Dedifferentiated amniotic fluid mesenchymal stem cell (primary cell): ENCODE results near the gene GSN.
"Not testable (repeated sequence)": the region's sequence is repeated elsewhere in the genome, so short reads cannot be mapped to it uniquely, and the experiment has no call there.

Experiments used
- DNase-seq: peaks from one replicate; pipeline ENCODE4 v3.0.0-alpha.2; 2016; ENCODE audit errors: extremely low spot score

GSN gene

DNA sequence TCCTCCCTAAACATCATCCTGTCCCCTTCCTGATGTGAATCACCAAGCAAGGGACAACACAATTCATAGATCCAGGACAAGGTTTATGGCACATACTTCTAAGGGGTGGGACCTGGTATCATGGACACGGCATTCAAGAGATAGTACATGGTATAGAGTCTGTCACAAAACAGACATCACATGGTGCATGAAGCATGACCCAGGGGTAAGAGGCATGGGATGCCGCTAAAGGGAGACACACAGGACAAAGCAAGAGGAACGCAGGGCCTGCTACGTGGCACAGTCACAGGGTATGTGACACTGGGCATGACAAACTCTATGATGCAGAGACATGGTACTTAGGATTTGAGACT, 20.7 kb downstream of the GSN start:
- DNase-seq, result no peak

DNA sequence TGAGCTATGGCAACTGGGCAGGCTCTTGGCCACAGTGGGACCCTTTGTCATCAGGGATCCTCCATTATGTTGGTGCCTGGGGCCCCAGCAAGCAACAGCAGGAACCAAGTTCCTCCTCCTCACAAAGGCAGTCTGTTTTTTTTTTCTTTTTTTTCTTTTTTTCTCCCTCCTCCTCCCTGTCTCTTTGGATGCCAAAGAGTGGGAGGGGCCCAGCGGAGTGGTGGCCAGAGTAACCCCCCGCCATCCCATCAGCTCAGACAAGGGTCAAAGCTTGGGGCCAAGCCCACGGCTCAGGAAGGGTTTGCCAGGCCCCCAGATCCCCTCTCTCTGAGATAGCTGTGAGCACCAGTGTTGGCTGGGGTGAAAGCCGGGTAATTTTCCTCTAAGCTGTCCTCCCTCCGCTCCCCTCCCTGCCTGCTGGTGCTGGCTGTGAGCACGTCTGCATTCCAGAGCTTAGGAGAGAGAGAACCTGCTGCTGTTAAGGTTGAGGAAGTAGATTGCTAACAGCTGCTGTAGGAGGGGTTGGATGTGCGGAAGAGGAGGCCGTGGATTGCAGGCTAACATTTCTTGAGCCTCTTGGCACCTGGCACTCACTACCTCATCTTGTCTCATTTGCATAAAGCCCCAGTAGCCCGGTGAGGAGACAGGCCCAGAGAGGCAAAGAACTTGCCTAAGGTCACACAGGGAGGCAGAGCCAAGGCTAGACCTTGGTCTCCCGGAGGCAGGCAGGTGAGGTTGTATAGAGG, 21.2 kb downstream of the GSN start:
- peak; percentile 76 for DNase-seq

DNA sequence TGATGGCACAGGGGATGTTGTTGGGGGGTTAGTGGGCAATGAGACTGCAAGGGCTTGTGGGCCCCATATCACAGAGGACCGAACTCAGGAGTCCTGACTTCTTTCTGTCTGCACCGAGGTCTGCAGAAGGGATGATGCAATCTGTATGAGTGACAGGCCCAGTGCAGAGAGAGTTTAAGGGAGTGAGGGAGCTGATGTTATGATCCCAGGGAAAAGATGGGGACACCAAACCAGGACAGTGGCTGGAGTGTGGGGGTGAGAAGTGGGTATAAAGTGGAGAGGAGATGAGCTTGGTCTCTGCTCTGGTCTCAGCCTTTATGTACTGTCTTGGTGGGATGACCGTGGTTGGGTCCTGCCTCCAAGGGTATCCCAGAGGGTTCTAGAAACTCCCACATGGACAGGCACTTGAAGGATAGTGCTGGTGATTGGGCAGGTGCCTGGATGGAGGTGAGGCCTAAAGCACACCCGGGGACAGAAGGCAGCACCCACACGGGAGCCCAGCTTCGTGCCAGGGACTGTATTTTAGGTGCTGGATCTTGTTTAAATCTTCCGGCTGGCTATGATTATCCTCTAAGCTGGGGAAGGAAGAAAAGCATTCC, 21.9 kb downstream of the GSN start:
- DNase-seq, result no peak

DNA sequence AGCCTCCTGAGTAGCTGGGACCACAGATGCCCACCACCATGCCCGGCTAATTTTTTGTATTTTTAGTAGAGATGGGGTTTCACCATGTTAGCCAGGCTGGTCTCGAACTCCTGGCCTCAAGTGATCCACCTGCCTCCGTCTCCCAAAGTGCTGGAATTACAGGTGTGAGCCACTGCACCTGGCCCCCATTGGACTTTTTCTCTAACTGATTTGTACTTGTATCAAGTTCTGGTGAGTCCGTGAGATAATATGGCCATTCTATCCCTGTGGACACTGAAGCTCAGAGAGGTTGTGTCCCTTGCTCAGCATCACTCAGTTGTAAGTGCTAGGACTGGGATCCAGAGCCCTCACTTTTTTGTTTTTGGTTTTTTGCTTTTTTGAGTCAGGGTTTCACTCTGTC, 23.6 kb downstream of the GSN start:
- DNase-seq, result not testable (repeated sequence)

DNA sequence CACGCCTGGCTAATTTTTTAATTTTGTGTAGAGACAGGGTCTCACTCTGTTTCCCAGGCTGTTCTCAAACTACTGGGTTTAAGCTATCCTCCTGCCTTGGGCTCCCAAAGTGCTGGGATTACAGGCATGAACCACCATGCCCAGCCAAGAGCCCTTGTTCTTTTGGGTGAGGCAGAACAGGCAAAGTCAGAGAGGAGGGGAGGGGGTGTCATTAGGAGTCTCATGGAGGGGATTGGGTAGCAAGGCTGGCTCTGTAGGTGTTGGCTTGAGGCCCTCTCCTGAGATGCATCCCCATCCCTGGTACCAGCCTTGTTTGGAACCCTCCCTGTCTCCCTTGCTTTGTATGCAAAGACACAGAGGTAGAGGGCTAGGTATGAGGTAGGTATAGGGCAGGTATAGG, 24.1 kb downstream of the GSN start:
- DNase-seq, result no peak

DNA sequence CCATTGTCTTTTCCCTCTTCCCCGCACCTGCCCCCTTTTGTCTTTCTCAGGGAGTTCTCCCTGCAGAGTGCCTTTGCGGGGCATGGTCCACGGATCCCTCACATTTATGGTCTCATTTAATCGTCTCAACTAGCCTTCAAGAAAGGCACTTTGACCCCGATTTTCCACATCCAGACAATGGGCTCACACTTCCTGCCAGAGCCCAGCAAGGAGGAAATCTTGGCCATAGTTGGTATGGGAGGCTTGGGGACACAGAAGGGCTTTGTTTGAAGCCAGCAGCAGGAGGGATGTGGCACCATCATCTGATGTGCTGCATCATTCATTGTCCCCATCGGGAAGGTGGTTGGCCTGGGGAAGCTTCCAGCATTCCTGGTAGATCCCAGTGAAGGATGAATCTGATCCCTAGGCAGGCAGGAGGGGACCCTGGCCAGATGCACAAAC, 24.9 kb downstream of the GSN start:
- no peak for DNase-seq

DNA sequence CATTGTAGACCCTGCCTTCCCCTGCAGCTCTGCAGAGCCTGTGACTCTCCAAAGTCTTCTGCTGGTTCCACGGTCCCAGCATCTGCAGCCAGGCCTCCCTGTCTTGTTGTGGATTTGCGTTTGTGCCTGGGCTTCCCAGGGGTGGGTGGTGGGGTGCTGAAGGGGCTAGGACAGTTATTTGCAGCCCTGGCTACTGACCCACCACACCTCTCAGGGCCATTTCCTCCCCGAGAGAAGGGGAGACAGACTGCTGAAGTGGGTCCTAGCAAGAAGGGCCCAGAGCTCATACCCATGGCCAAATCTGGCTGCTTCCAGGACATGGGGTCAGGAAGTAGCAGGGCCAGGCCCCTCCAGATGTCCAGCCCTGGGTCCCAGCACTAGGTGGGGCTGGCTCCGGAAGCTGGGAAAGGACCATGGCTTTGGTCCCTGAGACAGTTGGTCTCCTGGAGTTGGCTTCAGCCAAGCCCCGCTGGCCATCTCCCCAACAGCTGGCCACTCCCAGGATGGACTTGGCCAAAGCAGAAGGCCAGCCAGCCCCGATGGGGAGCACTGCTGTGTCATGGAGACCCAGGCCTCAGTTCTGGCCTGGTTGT, 26.3 kb downstream of the GSN start:
- no peak for DNase-seq

DNA sequence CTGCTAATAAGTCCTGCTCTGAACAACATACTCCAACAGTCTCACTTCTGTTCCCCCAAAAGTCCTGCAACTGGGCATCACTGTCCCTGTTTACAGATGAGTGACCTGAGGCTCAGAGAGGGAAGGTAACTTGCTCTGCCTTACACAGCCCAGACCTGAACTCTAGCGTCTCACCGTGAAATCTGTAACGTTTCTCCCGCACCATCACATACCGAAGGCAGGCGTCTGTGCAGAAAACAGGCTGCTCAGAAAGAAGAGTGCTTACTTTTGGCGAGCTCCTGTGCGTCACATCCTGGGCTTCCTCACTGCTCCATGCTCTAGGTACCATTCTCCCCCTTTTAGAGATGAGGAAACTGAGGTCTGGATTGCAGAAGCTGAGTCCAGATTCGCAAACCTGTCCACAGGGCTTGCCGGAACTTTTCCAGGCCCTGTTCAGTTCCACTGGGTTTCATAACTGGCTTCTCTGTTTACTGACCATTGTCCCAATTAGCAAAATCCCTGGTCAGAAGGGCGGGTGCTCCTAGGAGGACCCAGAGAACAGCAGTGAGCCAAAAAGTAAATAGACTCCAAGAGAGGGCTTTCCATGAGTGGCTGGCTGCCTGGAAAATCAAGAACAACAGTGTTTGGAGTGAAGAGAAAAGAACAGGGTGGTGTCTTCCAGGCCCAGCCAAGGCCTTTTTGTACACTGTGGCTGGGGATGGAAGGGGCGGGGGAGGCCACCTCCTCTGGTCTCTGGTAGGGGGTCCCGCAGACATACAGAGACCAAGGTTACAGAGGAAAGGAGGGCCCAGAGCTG, 27.1 kb downstream of the GSN start:
- no peak for DNase-seq

DNA sequence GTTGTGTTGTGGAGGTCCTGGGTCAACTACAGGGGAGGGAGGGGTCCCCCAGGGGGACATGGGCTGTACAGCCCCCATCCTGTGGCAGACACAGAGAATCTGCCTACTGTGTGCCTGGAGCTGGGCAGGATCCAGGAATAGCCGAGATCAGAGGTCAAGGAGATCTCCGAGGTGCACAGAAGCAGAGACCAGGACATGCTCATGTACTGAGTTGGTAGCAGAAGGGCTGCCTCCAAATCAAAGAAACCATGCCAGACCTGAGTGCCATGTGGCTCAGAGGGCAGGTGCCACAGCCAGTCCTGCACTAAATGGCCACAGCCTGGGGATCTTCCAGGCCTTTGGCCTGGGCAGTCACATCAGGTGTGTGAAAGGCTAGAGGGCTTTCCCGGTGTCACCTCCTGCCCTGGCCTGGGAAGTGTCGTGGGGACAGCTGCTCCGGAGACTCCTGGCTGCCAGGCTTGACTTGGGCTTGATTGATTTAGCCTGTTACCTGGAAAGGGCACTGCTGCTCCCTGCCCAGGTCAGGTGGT, 27.8 kb downstream of the GSN start:
- DNase-seq, result no peak

DNA sequence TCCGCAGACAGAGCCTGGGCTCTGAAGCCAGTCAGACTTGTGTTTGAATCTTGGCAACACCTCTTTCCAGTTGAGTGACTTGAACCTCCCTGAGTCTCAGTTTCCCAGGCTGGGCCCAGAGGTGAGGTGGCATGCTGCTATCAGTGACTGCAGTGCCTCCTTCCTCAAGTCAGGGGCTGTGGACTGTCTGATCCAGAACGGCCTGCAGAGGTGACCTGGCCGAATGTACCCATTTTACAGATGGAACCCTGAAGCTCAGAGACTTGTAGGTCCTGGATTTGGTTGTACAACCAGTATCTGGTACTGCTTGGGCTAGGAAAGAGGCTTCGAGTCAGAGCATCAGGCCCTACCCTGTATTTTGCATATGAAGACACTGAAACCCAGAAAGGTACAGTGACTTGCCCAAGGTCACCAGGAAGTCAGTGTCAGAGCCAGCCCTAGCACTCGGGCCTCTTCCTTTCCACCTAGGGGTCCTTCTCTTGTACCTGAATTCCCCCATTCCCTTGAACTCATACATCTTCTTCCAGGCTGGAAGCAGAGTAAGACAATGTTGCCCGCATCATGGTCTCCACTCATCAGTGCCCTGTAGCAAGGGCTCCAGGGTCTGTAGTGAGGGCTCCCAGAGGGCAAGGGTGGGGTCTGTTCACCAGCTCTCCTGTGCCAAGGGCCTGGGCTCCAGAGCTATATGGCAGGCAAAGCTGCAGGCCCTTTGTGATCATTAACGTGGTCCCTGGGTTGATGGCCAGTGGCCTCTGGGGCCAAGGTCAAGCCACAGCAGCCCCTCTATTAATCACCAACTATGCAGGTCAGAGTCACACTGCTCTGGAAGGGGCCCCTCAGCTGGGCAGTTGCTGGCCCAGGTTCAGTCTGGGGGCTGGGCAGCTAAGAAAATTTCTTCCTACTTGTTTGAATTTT, 28.5 kb downstream of the GSN start:
- no peak for DNase-seq

DNA sequence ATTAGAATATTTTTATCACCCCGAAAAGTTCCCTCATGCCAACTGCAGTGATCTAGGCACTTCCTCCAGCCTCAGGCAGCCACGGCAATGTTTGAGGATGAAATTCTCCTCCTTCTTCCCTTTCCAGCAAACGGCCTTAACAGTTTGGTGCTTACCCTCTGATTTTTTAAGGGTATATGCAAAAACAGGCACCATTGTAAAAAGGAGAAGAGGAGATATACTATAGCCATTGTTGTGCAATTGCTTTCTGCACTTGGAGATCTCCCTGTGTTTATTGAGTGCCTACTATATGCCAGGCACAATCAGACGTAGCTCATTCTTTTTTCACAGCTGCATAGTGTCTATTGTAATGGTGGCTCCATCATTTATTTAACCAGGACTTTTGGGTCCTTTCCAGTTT, 29.4 kb downstream of the GSN start:
- DNase-seq, result no peak

DNA sequence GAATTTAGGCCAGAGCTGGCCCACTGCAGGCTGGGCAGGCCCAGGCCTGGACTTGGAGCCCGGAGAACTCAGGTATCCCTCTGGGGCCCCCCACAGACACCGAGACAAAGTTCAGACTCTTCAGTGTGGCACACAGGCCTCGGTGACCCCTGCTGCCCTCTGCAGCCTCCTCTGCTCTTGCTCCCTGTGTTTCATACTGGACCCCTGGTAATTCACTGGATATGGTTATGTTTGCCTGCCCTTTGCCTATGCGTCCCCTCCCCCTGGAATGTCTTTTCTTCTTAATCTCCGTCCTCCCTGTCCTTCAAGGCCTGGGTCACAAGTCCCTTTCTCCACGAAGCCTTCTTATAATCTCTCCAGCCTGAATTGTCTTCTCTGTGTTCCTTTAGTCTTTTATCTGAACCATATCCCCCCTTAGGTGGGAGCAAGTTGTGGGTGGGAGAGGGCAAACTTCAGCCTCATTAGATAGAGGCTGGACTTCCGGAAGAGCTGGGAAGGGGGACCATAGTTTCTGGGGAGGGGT, 30.1 kb downstream of the GSN start:
- DNase-seq, result no peak

DNA sequence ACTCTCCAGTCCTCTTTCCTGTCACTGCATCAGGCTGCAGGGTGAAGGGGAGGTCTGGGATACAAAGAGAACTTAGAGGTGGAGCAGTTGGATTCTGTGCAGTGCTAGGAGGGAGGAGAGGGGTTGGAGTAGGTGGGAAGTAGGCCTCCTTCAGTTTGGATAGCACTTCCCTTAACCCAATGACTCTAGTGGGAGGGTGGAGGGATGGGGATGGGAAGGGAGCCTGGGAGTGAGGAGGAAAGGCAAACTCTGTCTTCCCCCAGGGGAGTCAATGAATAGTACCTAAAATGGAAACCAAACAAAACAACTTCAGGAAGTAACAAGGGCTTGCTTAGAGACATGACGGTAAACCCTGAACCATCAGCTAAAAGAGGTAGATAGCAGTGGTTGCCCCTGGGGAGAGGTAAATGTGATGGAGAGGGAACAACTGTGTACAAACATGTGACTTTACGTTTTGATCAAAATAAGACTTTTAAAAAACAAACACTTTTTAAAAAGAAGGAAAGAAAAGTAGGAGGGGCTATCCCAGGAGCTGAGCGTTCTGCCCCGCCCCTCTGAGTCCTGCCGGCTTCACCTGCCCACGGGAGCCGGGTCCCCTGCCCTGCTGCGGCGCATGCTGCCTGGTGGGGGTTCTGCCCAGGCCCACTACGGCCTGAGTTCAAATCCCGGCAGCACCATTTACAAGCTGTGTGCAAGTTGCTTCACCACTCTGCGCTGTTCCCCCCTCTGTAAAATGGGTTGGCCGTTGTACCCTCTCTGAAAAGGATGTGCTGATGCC, 30.9 kb downstream of the GSN start:
- no peak for DNase-seq

DNA sequence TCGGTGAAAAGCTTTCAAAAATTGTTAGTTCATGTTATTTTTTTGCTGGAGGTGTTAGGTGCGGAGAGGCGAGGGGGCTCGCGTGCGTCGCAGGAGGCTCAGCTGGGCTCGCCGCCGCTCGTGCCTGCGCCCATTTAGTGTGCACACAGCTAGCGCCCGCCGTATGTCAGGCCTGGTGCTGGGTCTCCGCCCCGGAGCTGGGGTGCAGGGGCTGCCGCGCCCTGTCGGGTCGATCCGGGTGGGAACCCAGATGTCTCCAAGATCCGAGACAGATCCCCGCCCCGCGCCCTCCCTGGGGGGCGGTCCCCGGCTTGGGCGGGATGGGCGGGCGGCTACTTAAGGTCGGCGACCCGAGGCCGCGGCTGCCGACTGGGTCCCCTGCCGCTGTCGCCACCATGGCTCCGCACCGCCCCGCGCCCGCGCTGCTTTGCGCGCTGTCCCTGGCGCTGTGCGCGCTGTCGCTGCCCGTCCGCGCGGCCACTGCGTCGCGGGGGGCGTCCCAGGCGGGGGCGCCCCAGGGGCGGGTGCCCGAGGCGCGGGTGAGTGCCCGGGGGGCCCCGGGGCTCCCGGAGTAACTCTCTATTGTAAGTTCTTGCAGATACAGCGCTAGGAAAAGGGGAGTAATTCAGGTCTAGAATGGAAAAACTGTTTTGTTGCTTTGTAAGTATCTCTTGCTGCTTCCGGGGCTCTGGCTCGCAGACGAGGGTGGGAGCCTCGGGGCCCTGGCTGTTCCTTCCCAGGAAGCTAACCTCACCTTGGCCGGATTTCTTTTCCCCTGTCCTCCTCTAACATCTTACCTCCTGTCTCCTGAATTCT, 31.7 kb downstream of the GSN start:
- no peak for DNase-seq

DNA sequence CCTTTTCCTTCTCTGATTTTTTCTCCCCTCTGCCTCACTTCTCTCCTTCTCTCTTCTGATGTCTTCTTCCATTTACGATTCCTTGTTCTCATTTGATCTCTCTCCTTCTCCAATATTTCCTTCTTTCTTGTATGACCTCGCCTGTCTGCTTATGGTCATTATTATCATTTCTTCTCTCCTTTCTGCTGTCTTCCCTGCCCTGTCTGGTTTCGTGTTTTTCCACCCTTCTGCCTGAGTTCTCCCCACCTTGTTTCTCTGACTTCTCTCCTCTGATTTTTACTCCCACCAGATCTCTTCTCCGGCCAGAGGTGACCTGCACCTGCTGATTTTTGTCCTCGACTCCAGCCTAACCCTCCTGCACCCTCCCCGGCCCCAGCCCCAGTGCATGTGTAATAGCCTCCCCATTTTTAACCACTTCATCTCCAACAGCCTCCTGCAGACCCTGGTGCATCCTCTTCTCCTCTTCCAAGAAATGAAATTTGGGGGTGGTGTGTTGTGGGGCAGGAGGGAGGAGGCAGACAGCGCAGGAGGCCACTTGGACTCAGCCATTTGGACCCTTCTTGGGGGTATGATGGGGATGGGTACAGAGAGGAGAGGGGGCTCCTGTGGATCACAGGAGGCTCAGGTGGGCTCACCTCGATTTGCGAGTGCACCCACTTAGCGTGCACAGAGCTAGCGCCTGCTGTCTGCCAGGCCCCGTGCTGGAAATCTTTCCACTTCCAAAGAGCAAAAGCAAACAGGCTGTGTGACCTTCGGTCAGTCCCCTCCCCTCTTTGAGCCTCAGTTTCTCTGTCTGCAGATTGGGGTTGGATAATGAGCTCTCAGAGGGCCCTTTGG, 32.5 kb downstream of the GSN start:
- DNase-seq, result no peak

DNA sequence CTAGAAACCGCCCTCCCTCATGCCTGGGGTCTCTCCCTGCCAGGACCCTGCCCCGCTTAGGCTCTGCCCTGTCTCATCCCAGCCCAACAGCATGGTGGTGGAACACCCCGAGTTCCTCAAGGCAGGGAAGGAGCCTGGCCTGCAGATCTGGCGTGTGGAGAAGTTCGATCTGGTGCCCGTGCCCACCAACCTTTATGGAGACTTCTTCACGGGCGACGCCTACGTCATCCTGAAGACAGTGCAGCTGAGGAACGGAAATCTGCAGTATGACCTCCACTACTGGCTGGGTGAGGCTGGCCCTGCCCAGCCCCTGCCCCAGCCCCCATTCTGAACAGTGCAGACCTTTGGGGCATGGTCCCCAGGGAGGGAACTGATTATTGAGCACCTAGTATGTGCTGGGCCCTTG, 33.9 kb downstream of the GSN start:
- no peak for DNase-seq

DNA sequence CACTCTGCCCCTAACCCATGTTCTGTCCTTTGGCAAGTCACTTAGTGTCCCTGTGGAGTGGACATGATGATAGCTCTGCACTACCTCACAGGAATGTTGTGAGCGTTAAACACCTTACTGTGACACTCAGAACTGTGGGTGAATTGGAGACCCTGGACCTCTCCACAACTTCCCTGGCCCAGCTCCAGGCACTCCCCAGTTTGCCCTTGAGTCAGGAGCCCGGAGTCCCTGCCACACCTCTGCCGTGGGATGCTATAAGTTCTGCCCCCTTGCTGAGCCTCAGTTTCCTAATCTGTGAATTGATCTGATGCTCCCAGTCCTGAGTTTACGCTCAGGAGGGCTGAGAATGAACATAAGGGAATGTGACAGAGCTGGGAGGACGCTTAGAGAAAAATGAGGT, 34.4 kb downstream of the GSN start:
- no peak for DNase-seq

DNA sequence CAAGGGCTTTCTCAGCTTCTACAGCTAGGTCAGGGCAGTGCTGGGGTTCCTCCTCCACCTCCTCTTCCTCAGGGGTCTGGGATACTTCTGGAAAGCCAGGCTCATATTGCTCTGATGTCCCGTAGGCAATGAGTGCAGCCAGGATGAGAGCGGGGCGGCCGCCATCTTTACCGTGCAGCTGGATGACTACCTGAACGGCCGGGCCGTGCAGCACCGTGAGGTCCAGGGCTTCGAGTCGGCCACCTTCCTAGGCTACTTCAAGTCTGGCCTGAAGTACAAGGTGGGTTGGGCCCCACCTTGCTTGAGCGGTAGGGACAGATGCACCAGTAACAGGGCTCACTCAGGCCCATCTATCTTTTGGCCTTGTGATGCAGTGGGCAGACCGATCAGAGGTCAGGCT, 34.8 kb downstream of the GSN start:
- DNase-seq, result no peak
